K562 (cell line): Measurements from ENCODE around the gene ANKLE2. TPM values are rescaled to one million over a fixed set of nuclear protein-coding genes. Genes with fewer than 3 reads are reported as not detected.
A peak's percentile ranks its signal among the peaks of the same experiment; 100 is the strongest.

ENCODE experiments used
- ADNP ChIP-seq: fragments of 200-800 bp; sonication (Bioruptor generic); IDR thresholded peaks from 2 replicates; pipeline ENCODE4 v1.6.1; 2016; ENCODE audit warnings: missing genetic modification characterization, missing compliant biosample characterization
- BHLHE40 ChIP-seq: IDR thresholded peaks from 2 replicates; pipeline ENCODE4 v1.6.1; 2011; ENCODE audit warnings: low read length, improper control_type of control experiment
- CBFA2T2 ChIP-seq: fragments of 450-650 bp; conservative IDR thresholded peaks from 2 replicates; pipeline ENCODE4 v1.6.1; 2017; ENCODE audit warnings: mild to moderate bottlenecking
- E2F3 ChIP-seq: fragments of 250-450 bp; sonication (Bioruptor Pico); IDR thresholded peaks from 2 replicates; pipeline ENCODE4 v1.4.0; 2020; ENCODE audit warnings: mild to moderate bottlenecking
- HBP1 ChIP-seq: fragments of 450-650 bp; formaldehyde crosslinking; IDR thresholded peaks from 2 replicates; pipeline ENCODE4 v1.4.0; 2022; ENCODE audit warnings: missing genetic modification characterization
- KDM4B ChIP-seq, 2 experiments: fragments of 450-650 bp in 1 of 2; sonication (generic) in 1 of 2; IDR thresholded peaks; 2 replicates each; pipeline ENCODE4 v1.6.1; 2016 to 2017; ENCODE audit warnings: borderline replicate concordance in 2 of 2, antibody characterized with exemption in 1 of 2, low read depth in 1 of 2, mild to moderate bottlenecking in 1 of 2
- NCOA4 ChIP-seq: fragments of 450-650 bp; IDR thresholded peaks from 2 replicates; pipeline ENCODE4 v1.6.1; 2018; ENCODE audit warnings: mild to moderate bottlenecking; ENCODE audit not compliant: partially characterized antibody
- NR3C1 ChIP-seq: sonication (generic); formaldehyde crosslinking; IDR thresholded peaks from 2 replicates; pipeline ENCODE4 v1.8.1; 2022; ENCODE audit warnings: missing genetic modification reagents
- NRF1 ChIP-seq, 2 experiments: fragments of 450-650 bp; IDR thresholded peaks in 1 of 2; conservative IDR thresholded peaks in 1 of 2; 2 replicates each; pipeline ENCODE4 v1.6.1; 2014; ENCODE audit warnings: mild to moderate bottlenecking in 2 of 2
- PTBP1 ChIP-seq: fragments of 200-400 bp; formaldehyde crosslinking; IDR thresholded peaks from 2 replicates; pipeline ENCODE4 v1.6.1; 2017; ENCODE audit warnings: low read depth, low read length
- RB1 ChIP-seq: fragments of 450-650 bp; IDR thresholded peaks from 2 replicates; pipeline ENCODE4 v1.6.1; 2017; ENCODE audit warnings: low read depth, mild to moderate bottlenecking
- RFX7 ChIP-seq: fragments of 250-450 bp; sonication (Bioruptor Pico); IDR thresholded peaks from 2 replicates; pipeline ENCODE4 v1.5.1; 2021; ENCODE audit warnings: mild to moderate bottlenecking
- SMARCA4 ChIP-seq: fragments of 450-650 bp; IDR thresholded peaks from 2 replicates; pipeline ENCODE4 v1.6.1; 2016
- SNRNP70 ChIP-seq: fragments of 200-400 bp; formaldehyde crosslinking; optimal IDR thresholded peaks from 2 replicates; pipeline ENCODE3; 2017; ENCODE audit warnings: low read depth, low read length
- SPI1 ChIP-seq: IDR thresholded peaks from 2 replicates; pipeline ENCODE4 v1.6.1; 2011; ENCODE audit warnings: low read depth, low read length, control low read depth, borderline replicate concordance
- TBL1XR1 ChIP-seq, 2 experiments: IDR thresholded peaks; 2 replicates each; pipeline ENCODE4 v1.6.1; 2012; ENCODE audit warnings: improper control_type of control experiment in 2 of 2, low read length in 2 of 2, mild to moderate bottlenecking in 1 of 2
- U2AF2 ChIP-seq: fragments of 200-400 bp; formaldehyde crosslinking; optimal IDR thresholded peaks from 2 replicates; pipeline ENCODE3; 2017; ENCODE audit warnings: low read depth, mild to moderate bottlenecking, low read length
- XRCC3 ChIP-seq: fragments of 450-650 bp; IDR thresholded peaks from 2 replicates; pipeline ENCODE4 v1.6.1; 2017; ENCODE audit warnings: mild to moderate bottlenecking, moderate library complexity
- ZBTB5 ChIP-seq: fragments of 450-650 bp; IDR thresholded peaks from 2 replicates; pipeline ENCODE4 v1.6.1; 2017; ENCODE audit warnings: antibody characterized with exemption
- ZC3H4 ChIP-seq: sonication (generic); formaldehyde crosslinking; IDR thresholded peaks from 2 replicates; pipeline ENCODE4 v1.9.0; 2021; ENCODE audit warnings: missing genetic modification reagents, borderline replicate concordance
- ZFP1 ChIP-seq: fragments of 450-650 bp; formaldehyde crosslinking; IDR thresholded peaks from 2 replicates; pipeline ENCODE4 v1.4.0; 2020; ENCODE audit warnings: mild to moderate bottlenecking, mixed read lengths
- ZFP30 ChIP-seq: fragments of 250-450 bp; sonication (Bioruptor Pico); IDR thresholded peaks from 2 replicates; pipeline ENCODE4 v1.8.0; 2022; ENCODE audit warnings: moderate library complexity, mild to moderate bottlenecking, inconsistent platforms, borderline replicate concordance
- ZNF408 ChIP-seq: fragments of 250-450 bp; sonication (Bioruptor Pico); IDR thresholded peaks from 2 replicates; pipeline ENCODE4 v1.4.0; 2020; ENCODE audit warnings: low read depth, mild to moderate bottlenecking, moderate library complexity
- ZNF668 ChIP-seq: fragments of 250-450 bp; sonication (Bioruptor Pico); IDR thresholded peaks from 2 replicates; pipeline ENCODE4 v1.8.0; 2022; ENCODE audit warnings: mild to moderate bottlenecking, inconsistent platforms
- ZNF696 ChIP-seq: fragments of 250-450 bp; sonication (Bioruptor Pico); conservative IDR thresholded peaks from 2 replicates; pipeline ENCODE4 v1.4.0; 2020; ENCODE audit warnings: mild to moderate bottlenecking, moderate library complexity
- ZNF785 ChIP-seq: fragments of 250-450 bp; sonication (Bioruptor Pico); IDR thresholded peaks from 2 replicates; pipeline ENCODE4 v1.4.0; 2020; ENCODE audit warnings: mild to moderate bottlenecking
- polyA plus RNA-seq, 8 experiments: library from polyadenylated mRNA; depleted of rRNA in 4 of 8; stranded (reverse) in 5 of 8; unstranded in 3 of 8; fragments of >200 nt; fragmentation: Nextera tagmentation in 2 of 8; fragmentation: Illumina TruSeq in 1 of 8; extraction: Ambion mirVana in 2 of 8; extraction: Trizol in 1 of 8; gene quantifications; 2 replicates each; pipeline versions ENCODE4 v1.2.1 to v1.2.3, GENCODE V29; 2011 to 2014; ENCODE audit warnings: inconsistent platforms in 1 of 8, missing spikeins in 1 of 8
- total RNA-seq, 7 experiments: library from RNA; depleted of rRNA in 6 of 7; stranded (reverse); fragments of >200 nt in 6 of 7; fragmentation: Illumina TruSeq in 2 of 7; extraction: Trizol in 2 of 7; gene quantifications; 2 replicates each; pipeline versions ENCODE4 v1.2.1 to v1.2.3, GENCODE V29; 2011 to 2021; ENCODE audit warnings: low replicate concordance in 1 of 7
- TF ChIP-seq, protein P1 (sequence below): fragments of 450-650 bp; IDR thresholded peaks from 2 replicates; pipeline ENCODE4 v1.6.1; 2016

ANKLE2 gene
- total and polyA plus RNA-seq, 9 of the 15 experiments (the other 6 are each of a cell fraction or from before 2014, with no cell fraction given), result 3.2 to 57.7 (median 45.6) TPM

DNA sequence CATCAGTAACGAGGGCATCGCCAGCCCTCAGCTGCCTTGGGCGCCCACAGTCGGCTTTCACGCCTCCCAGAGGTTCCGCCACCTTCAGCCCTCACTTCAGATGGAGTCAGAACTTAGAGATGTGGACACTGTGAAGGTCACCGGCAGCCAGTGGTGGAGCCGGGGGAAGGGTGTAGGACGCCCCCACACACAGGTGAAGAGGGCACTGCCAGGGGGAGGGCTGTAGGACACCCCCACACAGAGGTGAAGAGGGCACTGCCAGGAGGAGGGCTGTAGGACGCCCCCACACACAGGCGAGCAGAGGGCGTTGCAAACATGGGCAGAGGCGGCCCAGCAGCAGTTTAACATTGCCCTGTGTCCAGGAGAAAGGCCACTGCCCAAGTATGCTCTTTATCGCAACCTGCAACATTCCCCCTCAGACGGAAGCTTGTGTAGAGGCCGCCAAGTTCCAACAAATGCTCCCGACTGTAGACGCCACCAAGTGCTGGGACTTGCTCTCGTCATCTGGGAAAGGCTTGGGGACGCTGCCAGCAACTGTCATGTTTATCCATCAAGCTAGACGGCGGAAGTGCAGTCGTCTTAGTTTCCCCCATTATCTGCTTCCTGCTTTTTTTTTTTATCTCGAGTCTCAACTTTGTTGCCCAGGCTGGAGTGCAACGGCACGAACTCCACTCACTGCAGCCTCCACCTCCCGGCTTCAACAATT, 4.9 kb upstream of the ANKLE2 start (continued):
- TF ChIP-seq, protein P1, sequence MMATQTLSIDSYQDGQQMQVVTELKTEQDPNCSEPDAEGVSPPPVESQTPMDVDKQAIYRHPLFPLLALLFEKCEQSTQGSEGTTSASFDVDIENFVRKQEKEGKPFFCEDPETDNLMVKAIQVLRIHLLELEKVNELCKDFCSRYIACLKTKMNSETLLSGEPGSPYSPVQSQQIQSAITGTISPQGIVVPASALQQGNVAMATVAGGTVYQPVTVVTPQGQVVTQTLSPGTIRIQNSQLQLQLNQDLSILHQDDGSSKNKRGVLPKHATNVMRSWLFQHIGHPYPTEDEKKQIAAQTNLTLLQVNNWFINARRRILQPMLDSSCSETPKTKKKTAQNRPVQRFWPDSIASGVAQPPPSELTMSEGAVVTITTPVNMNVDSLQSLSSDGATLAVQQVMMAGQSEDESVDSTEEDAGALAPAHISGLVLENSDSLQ, result peak; percentile 88
- TF ChIP-seq ZNF668 (no peak), NRF1 (conservative IDR thresholded peaks at IDR 0.05 in 1 of 2, IDR thresholded peaks at IDR 0.05 in 1 of 2) (peak in 1 of 2 experiments; percentile 38; a peak in 2 of 4 replicates), SMARCA4 (peak; percentile 51), ADNP (tag) (no peak), XRCC3 (no peak), ZNF408 (CRISPR knock-in tag) (no peak), ZC3H4 (CRISPR knock-in tag) (no peak), TBL1XR1 (IDR thresholded peaks at IDR 0.05; ENCODE audit: low read length in 2 of 2) (0 out of 4 replicates have a peak, but pooled peaks of 1 of the 2 experiments have one; percentile 23), ZNF785 (CRISPR knock-in tag) (no peak), KDM4B (IDR thresholded peaks at IDR 0.05; ENCODE audit: borderline replicate concordance in 2 of 2, low read depth in 1 of 2) (no peak), ZNF696 (CRISPR knock-in tag) (no peak), SNRNP70 (no peak), NR3C1 (CRISPR knock-in tag) (no peak), E2F3 (CRISPR knock-in tag) (no peak), ZBTB5 (no peak), RB1 (no peak), PTBP1 (no peak), CBFA2T2 (no peak), BHLHE40 (no peak), SPI1 (peak; percentile 51; the same call in 1 of the 2 replicates), ZFP30 (no peak), ZFP1 (CRISPR knock-in tag) (no peak), U2AF2 (no peak), NCOA4 (no peak), RFX7 (CRISPR knock-in tag) (no peak), HBP1 (no peak)
